ENCODE results near the gene PHACTR4. TPM values are rescaled to one million over a fixed set of nuclear protein-coding genes. Genes with fewer than 3 reads are reported as not detected.
A peak's percentile ranks its signal among the peaks of the same experiment; 100 is the strongest.

The PHACTR4 gene
- total and polyA plus RNA-seq, 2 donors (not counting 3 experiments of a cell fraction or from before 2014, with no cell fraction given), result 25.4 to 61.0 TPM

GRCh38 chr1:28507646-28508434 lies 138.3 kb downstream of the PHACTR4 start:
- Histone ChIP-seq H3K27me3 (ENCODE audit: control insufficient read depth in 2 of 2, insufficient read depth in 2 of 2, low read length in 2 of 2) (no peaks in the 10 kb centered on the region), H4K20me1 (replicated peaks; ENCODE audit: control insufficient read depth, extremely low read depth, insufficient read depth, low read length) (peaks cover 2% of the 10 kb centered on the region), H3K9ac (replicated peaks; ENCODE audit: extremely low read depth, insufficient read depth, low read length) (peak overlapping the region; percentile 99), H3K4me1 (ENCODE audit: control insufficient read depth, extremely low read depth, insufficient read depth, low read length) (peaks cover 34% of the 10 kb centered on the region), H2AFZ (ENCODE audit: low read depth, low read length) (no peak overlapping the region), H3K9me3 (replicated peaks; ENCODE audit: control insufficient read depth, insufficient read depth, low read length) (no peaks in the 10 kb centered on the region), H3K27ac (ENCODE audit: insufficient read depth, low read depth, low read length) (peak overlapping the region; percentile 78), H3K9me1 (replicated peaks; ENCODE audit: control insufficient read depth, extremely low read depth, insufficient read depth, low read length) (no peaks in the 10 kb centered on the region), H3K4me3 (replicated peaks in 1 of 3; ENCODE audit: insufficient read depth in 1 of 3, low read depth in 1 of 3, low read length in 3 of 3) (peak overlapping the region; percentile 58 to 100 (median 75)), H3K4me2 (ENCODE audit: insufficient read depth, low read length) (peak overlapping the region; percentile 100), H3K79me2 (ENCODE audit: control insufficient read depth, insufficient read depth, low read length) (peaks cover 57% of the 10 kb centered on the region), H3K36me3 (ENCODE audit: control insufficient read depth in 2 of 2, extremely low read depth in 1 of 2, insufficient read depth in 2 of 2, low read length in 2 of 2) (peaks cover 29 to 33% of the 10 kb centered on the region in 2 experiments)
- dilution Hi-C loops (cut with MboI; ENCODE audit: extremely low pct_ligation_motif_present, low sequenced_read_pairs) (no loop called here), intact Hi-C loops (cut with micrococcal nuclease) (loop anchor here (2.0 to 5.0 kb wide), 2 partner anchors 73 to 141 kb away; partner anchors contain the start of gene PHACTR4)
- no peak for FAIRE-seq
- POLR2A ChIA-PET, result interaction anchor here (0.6 to 1.7 kb wide), 10 partner anchors 9 to 242 kb away, joined by 3 to 9 read pairs (median 4); partner anchors contain the start of genes GMEB1 and RNU11
- CTCF ChIA-PET, result interaction anchor here (0.6 to 4.3 kb wide), 4 partner anchors 73 to 148 kb away, joined by 3 to 13 read pairs (median 4); no protein-coding TSS in a partner anchor
- TF ChIP-seq EZH2 (IDR thresholded peaks at IDR 0.05; ENCODE audit: borderline replicate concordance, low read depth, low read length, severe bottlenecking), result no peak
- no peak for TF ChIP-seq POLR2A (IDR thresholded peaks at IDR 0.05; ENCODE audit: low read depth, low read length)
- no peak for TF ChIP-seq MAX (IDR thresholded peaks at IDR 0.05; ENCODE audit: insufficient read depth, insufficient read length)
- no peak for TF ChIP-seq CTCF (IDR thresholded peaks at IDR 0.05; ENCODE audit: extremely low read depth in 1 of 2, insufficient read depth in 1 of 2, low read depth in 1 of 2, low read length in 2 of 2)
- no peak for TF ChIP-seq JUN (IDR thresholded peaks at IDR 0.05; ENCODE audit: borderline replicate concordance, insufficient read depth, insufficient read length, low read depth)
- TF ChIP-seq POLR2AphosphoS5 (IDR thresholded peaks at IDR 0.05; ENCODE audit: insufficient read depth, low read depth, low read length), result no peak
- TF ChIP-seq MYC (IDR thresholded peaks at IDR 0.05; ENCODE audit: low read depth, low read length), result no peak
- DNase-seq (ENCODE audit: low read depth, low spot score), result no peak
- no TSS peak for BruUV-seq (replicated peaks)

Measured in endothelial cell of umbilical vein (primary cell).